ENCODE results near the gene NEU3.
A peak's percentile ranks its signal among the peaks of the same experiment; 100 is the strongest.
"Not testable (repeated sequence)": the region's sequence is repeated elsewhere in the genome, so short reads cannot be mapped to it uniquely, and the experiment has no call there.

The NEU3 gene

GRCh38 chr11:74966651-74967050 is 22.1 kb upstream of the NEU3 start:
- H3K27ac Mint-ChIP-seq, result no peak overlapping the region
- peaks cover 27% of the 10 kb centered on the region for H3K4me1 Mint-ChIP-seq
- H3K27me3 Mint-ChIP-seq, result no peaks in the 10 kb centered on the region
- no peak overlapping the region for H3K4me3 Mint-ChIP-seq
- H3K9me3 Mint-ChIP-seq, result no peaks in the 10 kb centered on the region
- peaks cover 11% of the 10 kb centered on the region for H3K36me3 Mint-ChIP-seq

GRCh38 chr11:74970852-74971395 is 17.8 kb upstream of the NEU3 start:
- Mint-ChIP-seq H3K36me3 (peaks cover 20% of the 10 kb centered on the region), H3K4me3 (no peak overlapping the region), H3K27ac (no peak overlapping the region), H3K4me1 (peaks cover 3% of the 10 kb centered on the region), H3K9me3 (no peaks in the 10 kb centered on the region), H3K27me3 (no peaks in the 10 kb centered on the region)

GRCh38 chr11:74971424-74971823 is 17.3 kb upstream of the NEU3 start:
- Mint-ChIP-seq H3K27ac (no peak overlapping the region), H3K9me3 (no peaks in the 10 kb centered on the region), H3K4me3 (no peak overlapping the region), H3K27me3 (no peaks in the 10 kb centered on the region), H3K36me3 (peaks cover 21% of the 10 kb centered on the region), H3K4me1 (peaks cover 3% of the 10 kb centered on the region)

GRCh38 chr11:74978041-74978440 is 10.7 kb upstream of the NEU3 start:
- Mint-ChIP-seq H3K36me3 (peaks cover 15% of the 10 kb centered on the region), H3K4me3 (no peak overlapping the region), H3K27me3 (no peaks in the 10 kb centered on the region), H3K9me3 (no peaks in the 10 kb centered on the region), H3K4me1 (no peaks in the 10 kb centered on the region), H3K27ac (no peak overlapping the region)

GRCh38 chr11:74980634-74981033 is 8.1 kb upstream of the NEU3 start:
- no peak overlapping the region for H3K27ac Mint-ChIP-seq
- H3K4me1 Mint-ChIP-seq, result no peaks in the 10 kb centered on the region
- H3K36me3 Mint-ChIP-seq, result peaks cover 6% of the 10 kb centered on the region
- H3K9me3 Mint-ChIP-seq, result no peaks in the 10 kb centered on the region
- H3K27me3 Mint-ChIP-seq, result no peaks in the 10 kb centered on the region
- no peak overlapping the region for H3K4me3 Mint-ChIP-seq

GRCh38 chr11:74981888-74982287 is 6.8 kb upstream of the NEU3 start:
- H3K27ac Mint-ChIP-seq, result no peak overlapping the region
- H3K4me1 Mint-ChIP-seq, result no peaks in the 10 kb centered on the region
- H3K9me3 Mint-ChIP-seq, result no peaks in the 10 kb centered on the region
- H3K4me3 Mint-ChIP-seq, result no peak overlapping the region
- H3K36me3 Mint-ChIP-seq, result peaks cover 3% of the 10 kb centered on the region
- H3K27me3 Mint-ChIP-seq, result no peaks in the 10 kb centered on the region

DNA sequence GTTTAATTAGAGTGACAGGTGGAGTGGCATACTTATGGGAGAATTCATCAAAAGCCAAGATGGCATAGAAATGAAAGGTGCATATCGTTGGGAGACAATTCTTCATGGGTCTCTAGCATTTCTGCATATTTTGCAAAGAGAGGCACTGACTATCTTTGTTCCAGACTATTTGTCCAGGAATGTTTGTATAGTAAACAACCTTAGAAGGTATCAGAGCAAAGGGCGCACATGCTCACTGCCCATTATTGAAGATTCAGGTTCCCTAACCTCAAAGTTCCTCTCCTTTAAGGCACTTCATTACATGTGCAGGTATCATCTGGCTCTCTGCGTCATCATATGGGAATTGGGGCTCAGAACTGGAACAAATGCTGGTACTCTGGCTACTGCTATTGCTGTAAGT is 4.7 kb upstream of the NEU3 start:
- peaks cover 2% of the 10 kb centered on the region for H3K36me3 Mint-ChIP-seq

DNA sequence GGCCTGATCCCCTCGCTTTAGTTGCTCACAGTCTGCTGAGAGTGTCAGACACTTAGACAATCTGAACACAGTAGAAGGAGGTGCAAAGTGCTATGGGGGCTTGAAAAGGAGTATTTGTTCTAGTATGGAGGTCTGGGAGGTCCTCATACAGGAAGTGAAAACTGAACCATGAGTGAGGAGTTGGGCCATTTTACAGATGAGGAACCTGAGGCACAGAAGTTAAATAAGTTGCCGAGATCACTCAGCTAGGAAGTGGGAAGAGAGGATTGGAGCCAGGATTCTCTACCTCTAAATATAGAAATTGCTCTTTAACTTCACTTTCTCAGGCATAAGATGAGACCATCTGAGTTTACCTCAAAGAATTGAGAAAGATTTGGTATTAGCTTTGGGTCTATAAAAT is 4.0 kb upstream of the NEU3 start:
- Mint-ChIP-seq H3K27me3 (no peaks in the 10 kb centered on the region), H3K9me3 (no peaks in the 10 kb centered on the region), H3K4me1 (peaks cover 5% of the 10 kb centered on the region), H3K36me3 (peaks cover 2% of the 10 kb centered on the region), H3K27ac (no peak overlapping the region), H3K4me3 (no peak overlapping the region)

More for the DNA sequence above, 4.7 kb upstream of the NEU3 start:
- Mint-ChIP-seq H3K9me3 (no peaks in the 10 kb centered on the region), H3K27me3 (no peaks in the 10 kb centered on the region), H3K4me3 (no peak overlapping the region), H3K27ac (no peak overlapping the region), H3K4me1 (no peaks in the 10 kb centered on the region)

DNA sequence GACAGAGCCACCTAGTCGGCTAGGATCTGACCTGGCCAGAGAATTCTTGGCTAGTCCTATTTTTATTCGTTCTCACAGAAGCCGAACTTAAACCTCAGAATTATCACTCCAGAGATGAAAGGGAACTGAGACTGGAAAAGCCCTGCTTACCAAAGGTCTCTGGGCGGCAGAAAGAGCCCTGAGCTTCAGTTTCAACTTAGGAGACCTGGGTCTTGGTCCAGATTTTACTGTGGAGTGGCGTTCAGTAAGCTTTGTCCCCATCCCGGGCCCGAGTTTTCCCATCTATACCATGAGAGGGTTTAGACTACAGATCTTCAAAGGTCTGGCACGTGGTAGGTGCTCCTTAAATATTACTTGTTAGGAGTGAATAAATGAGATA is 516 bp downstream of the NEU3 start:
- Mint-ChIP-seq H3K27ac (peak overlapping the region; percentile 72), H3K36me3 (no peaks in the 10 kb centered on the region), H3K27me3 (no peaks in the 10 kb centered on the region), H3K4me1 (peaks cover 27% of the 10 kb centered on the region), H3K4me3 (peak overlapping the region; percentile 96), H3K9me3 (no peaks in the 10 kb centered on the region)

GRCh38 chr11:74990150-74990549 is 1.4 kb downstream of the NEU3 start:
- not testable (repeated sequence) for H3K27me3 Mint-ChIP-seq, H3K36me3 Mint-ChIP-seq, H3K9me3 Mint-ChIP-seq, H3K27ac Mint-ChIP-seq
- Mint-ChIP-seq H3K4me1 (peaks cover 27% of the 10 kb centered on the region), H3K4me3 (peak overlapping the region; percentile 96)

DNA sequence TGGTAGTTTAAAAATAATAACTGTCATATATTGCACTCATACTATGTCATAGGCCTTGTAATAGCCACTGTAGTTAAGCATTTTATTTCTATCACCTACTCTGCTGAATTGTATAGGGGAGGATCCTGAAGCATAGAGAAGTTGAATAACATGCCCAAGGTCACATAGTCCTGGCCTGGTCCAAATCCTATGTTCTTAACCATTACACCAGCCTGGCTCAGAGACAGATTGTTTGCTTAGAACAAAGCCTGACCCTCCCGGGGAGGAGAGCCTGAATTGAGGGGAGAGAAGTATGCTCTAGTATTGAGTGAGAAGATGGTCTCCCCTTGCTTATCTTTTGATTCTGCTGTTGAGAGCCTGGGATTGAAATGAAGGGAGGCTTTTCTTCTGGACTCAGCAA is 2.2 kb downstream of the NEU3 start:
- H3K4me1 Mint-ChIP-seq, result peaks cover 27% of the 10 kb centered on the region
- H3K9me3 Mint-ChIP-seq, result no peaks in the 10 kb centered on the region
- no peaks in the 10 kb centered on the region for H3K36me3 Mint-ChIP-seq
- H3K4me3 Mint-ChIP-seq, result peak overlapping the region; percentile 96
- H3K27ac Mint-ChIP-seq, result peak overlapping the region; percentile 26
- H3K27me3 Mint-ChIP-seq, result no peaks in the 10 kb centered on the region

- Mint-ChIP-seq H3K9me3 (no peaks in the 10 kb centered on the region), H3K27ac (no peak overlapping the region), H3K27me3 (no peaks in the 10 kb centered on the region), H3K4me1 (peaks cover 27% of the 10 kb centered on the region), H3K36me3 (no peaks in the 10 kb centered on the region), H3K4me3 (no peak overlapping the region)
These were observed 4.1 kb downstream of the NEU3 start for GRCh38 chr11:74992852-74993251.

DNA sequence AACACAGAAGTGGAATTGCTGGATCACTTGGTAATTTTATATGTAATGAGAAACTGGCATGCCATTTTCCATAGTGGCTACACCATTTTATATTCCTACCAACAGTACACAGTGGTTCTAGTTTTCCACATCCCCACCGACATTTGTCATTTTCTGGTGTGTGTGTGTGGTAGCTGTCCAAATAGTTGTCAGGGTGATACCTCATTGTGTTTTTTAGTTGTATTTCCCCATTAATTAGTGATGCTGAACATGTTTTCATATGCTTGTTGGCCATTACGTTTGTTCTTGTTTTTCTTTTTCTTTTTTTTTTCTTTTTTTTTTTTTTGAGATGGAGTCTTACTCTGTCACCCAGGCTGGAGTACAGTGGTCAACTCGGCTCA is 12.2 kb downstream of the NEU3 start:
- Mint-ChIP-seq H3K27me3 (no peaks in the 10 kb centered on the region), H3K4me1 (peaks cover 5% of the 10 kb centered on the region), H3K36me3 (peaks cover 11% of the 10 kb centered on the region), H3K27ac (no peak overlapping the region), H3K4me3 (no peak overlapping the region), H3K9me3 (no peaks in the 10 kb centered on the region)

GRCh38 chr11:75001686-75002085 is 13.0 kb downstream of the NEU3 start:
- Mint-ChIP-seq H3K27me3 (no peaks in the 10 kb centered on the region), H3K9me3 (no peaks in the 10 kb centered on the region), H3K36me3 (peaks cover 16% of the 10 kb centered on the region), H3K27ac (no peak overlapping the region), H3K4me3 (no peak overlapping the region), H3K4me1 (peaks cover 5% of the 10 kb centered on the region)

- no peak overlapping the region for H3K27ac Mint-ChIP-seq
- H3K4me3 Mint-ChIP-seq, result no peak overlapping the region
- peaks cover 20% of the 10 kb centered on the region for H3K36me3 Mint-ChIP-seq
- H3K27me3 Mint-ChIP-seq, result no peaks in the 10 kb centered on the region
- no peaks in the 10 kb centered on the region for H3K9me3 Mint-ChIP-seq
- H3K4me1 Mint-ChIP-seq, result peaks cover 5% of the 10 kb centered on the region
These were observed 13.8 kb downstream of the NEU3 start for GRCh38 chr11:75002516-75002915.

DNA sequence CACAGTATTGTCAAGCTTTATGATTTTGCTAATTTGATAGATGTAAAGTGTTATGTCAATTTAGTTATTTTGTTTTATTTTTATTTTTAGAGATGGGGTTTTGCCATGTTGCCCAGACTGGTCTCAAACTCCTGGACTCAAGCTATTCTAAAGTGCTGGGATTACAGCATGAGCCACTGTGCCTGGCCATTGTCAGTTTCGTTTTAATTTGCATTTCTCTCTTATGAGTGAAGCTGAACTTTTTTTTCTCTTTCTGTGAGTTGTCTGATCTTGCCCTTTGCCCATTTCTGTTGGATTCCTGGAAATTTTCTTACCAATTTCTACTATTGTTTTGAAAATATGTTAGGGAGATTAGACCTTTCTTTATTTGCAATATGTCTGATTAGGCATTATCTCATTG is 15.5 kb downstream of the NEU3 start:
- Mint-ChIP-seq H3K27me3 (no peaks in the 10 kb centered on the region), H3K36me3 (peaks cover 22% of the 10 kb centered on the region), H3K4me3 (no peak overlapping the region), H3K9me3 (no peaks in the 10 kb centered on the region), H3K4me1 (peaks cover 5% of the 10 kb centered on the region), H3K27ac (no peak overlapping the region)

DNA sequence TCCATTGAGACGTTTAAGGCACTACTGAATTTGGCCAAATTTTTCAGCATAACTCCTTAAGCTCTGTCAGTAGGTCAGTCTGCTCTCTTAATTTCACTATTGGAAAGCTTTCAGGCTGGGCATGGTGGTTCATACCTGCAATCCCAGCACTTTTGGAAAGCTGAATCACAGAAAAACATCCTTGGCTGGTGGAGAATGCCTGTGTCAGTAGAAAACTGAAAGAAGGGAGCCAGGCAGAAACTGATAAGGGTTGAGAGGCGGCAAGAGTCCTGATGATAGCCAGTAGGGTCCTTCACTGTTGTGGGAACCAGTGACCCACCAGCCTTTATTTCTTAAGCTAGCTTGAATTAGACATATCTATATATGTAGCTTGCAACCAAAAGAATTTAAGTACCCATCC is 22.6 kb downstream of the NEU3 start:
- H3K27me3 Mint-ChIP-seq, result no peaks in the 10 kb centered on the region
- H3K4me1 Mint-ChIP-seq, result no peaks in the 10 kb centered on the region
- no peaks in the 10 kb centered on the region for H3K9me3 Mint-ChIP-seq
- H3K36me3 Mint-ChIP-seq, result peaks cover 22% of the 10 kb centered on the region
- no peak overlapping the region for H3K27ac Mint-ChIP-seq
- H3K4me3 Mint-ChIP-seq, result no peak overlapping the region
